HCT116 (cell line): ENCODE results near the gene TMEM185B. TPM values are rescaled to one million over a fixed set of nuclear protein-coding genes. Genes with fewer than 3 reads are reported as not detected.

ENCODE experiments used
- ATAC-seq: fragments of 200-7000 bp; cut with Tn5 transposase; 2 replicates; pipeline ENCODE4 v1.9.1; 2020; ENCODE audit warnings: mild to moderate bottlenecking, moderate library complexity
- BruUV-seq: library from RNA; stranded (reverse); fragments of 400-500 nt; replicated peaks from 2 replicates; lab custom pipeline; 2021; lab: Mats Ljungman, UMichigan
- CTCF ChIA-PET: fragments of 300-600 bp; sonication (Branson Sonifier 250); formaldehyde crosslinking; loops from one replicate; lab custom pipeline; 2021; ENCODE audit warnings: antibody characterized with exemption; lab: Charles Lee
- POLR2A ChIA-PET: fragments of 300-600, 350-600 bp; sonication (Branson Sonifier 250); formaldehyde crosslinking; loops from one replicate; lab custom pipeline; 2021; ENCODE audit warnings: antibody characterized with exemption; lab: Charles Lee
- RAD21 ChIA-PET, 2 experiments: fragments of 300-600 bp; sonication (Branson Sonifier 250); formaldehyde crosslinking; loops; one replicate each; lab custom pipeline; 2023; ENCODE audit warnings: low total read pairs in 2 of 2; ENCODE audit not compliant: uncharacterized antibody in 2 of 2, unreplicated experiment in 2 of 2, low non-redundant PET in 1 of 2; lab: Charles Lee
- DNase-seq: peaks from one replicate; pipeline ENCODE4 v3.0.0-alpha.2; 2010; ENCODE audit warnings: low read depth, low spot score
- H2AFZ ChIP-seq: fragments of 200-600 bp; shearing (Covaris generic), sonication (generic); 2 replicates; pipeline ENCODE4 v1.6.1; 2017; ENCODE audit warnings: low read depth, mixed run types, mixed read lengths, antibody characterized with exemption, low read length; ENCODE audit not compliant: poor library complexity, severe bottlenecking
- H3K27ac ChIP-seq: 2 replicates; pipeline ENCODE4 v1.5.1; 2012; ENCODE audit warnings: low read depth, low read length
- H3K27me3 ChIP-seq: fragments of 200-600 bp; sonication (generic); 2 replicates; pipeline ENCODE4 v1.6.1; 2016; ENCODE audit warnings: mixed run types, low read length, mixed read lengths; ENCODE audit not compliant: insufficient read depth
- H3K36me3 ChIP-seq, 2 experiments: fragments of 200-500 bp in 1 of 2; fragments of 200-600 bp in 1 of 2; sonication (Bioruptor generic) in 1 of 2; sonication (generic) in 1 of 2; 2 replicates each; pipeline versions ENCODE4 v1.5.1 to v1.6.1; 2014 to 2016; ENCODE audit warnings: low read length in 2 of 2, inconsistent platforms in 1 of 2, mixed read lengths in 1 of 2, mixed run types in 1 of 2; ENCODE audit not compliant: insufficient read depth in 2 of 2, control insufficient read depth in 1 of 2
- H3K4me1 ChIP-seq, 2 experiments: fragments of 200-600 bp in 1 of 2; sonication (generic) in 1 of 2; 2 replicates each; pipeline versions ENCODE4 v1.5.1 to v1.6.1; 2012 to 2017; ENCODE audit warnings: low read length in 2 of 2, inconsistent platforms in 1 of 2, mild to moderate bottlenecking in 1 of 2, mixed read lengths in 1 of 2, mixed run types in 1 of 2, moderate library complexity in 1 of 2; ENCODE audit not compliant: insufficient read depth in 2 of 2, control insufficient read depth in 1 of 2
- H3K4me2 ChIP-seq: fragments of 200-600 bp; sonication (generic); 2 replicates; pipeline ENCODE4 v1.6.1; 2017; ENCODE audit warnings: mixed run types, low read length, mixed read lengths
- H3K4me3 ChIP-seq, 2 experiments: fragments of 200-600 bp in 1 of 2; sonication (generic) in 1 of 2; replicated peaks in 1 of 2; 2 replicates each; pipeline ENCODE4 v1.5.1; 2011 to 2016; ENCODE audit warnings: low read length in 2 of 2, control low read depth in 1 of 2, low read depth in 1 of 2, mild to moderate bottlenecking in 1 of 2, mixed read lengths in 1 of 2, mixed run types in 1 of 2
- H3K79me2 ChIP-seq: fragments of 200-600 bp; sonication (generic); 2 replicates; pipeline ENCODE4 v1.6.1; 2017; ENCODE audit warnings: mild to moderate bottlenecking, mixed run types, low read length, moderate library complexity, mixed read lengths; ENCODE audit not compliant: insufficient read depth
- H3K9ac ChIP-seq: fragments of 200-600 bp; sonication (generic); 2 replicates; pipeline ENCODE4 v1.6.1; 2016; ENCODE audit warnings: low read length, mixed read lengths
- H3K9me2 ChIP-seq: fragments of 200-600 bp; sonication (generic), shearing (Covaris generic); 2 replicates; pipeline ENCODE4 v1.6.1; 2017; ENCODE audit warnings: mixed run types, mild to moderate bottlenecking, moderate library complexity; ENCODE audit not compliant: insufficient read depth
- H3K9me3 ChIP-seq, 2 experiments: fragments of 200-500 bp in 1 of 2; fragments of 200-600 bp in 1 of 2; sonication (Bioruptor generic) in 1 of 2; sonication (generic) in 1 of 2; 2 replicates each; pipeline ENCODE4 v1.6.1; 2014 to 2017; ENCODE audit warnings: low read length in 2 of 2, mixed read lengths in 2 of 2, inconsistent platforms in 1 of 2, low read depth in 1 of 2, mild to moderate bottlenecking in 1 of 2, mixed run types in 1 of 2, moderate library complexity in 1 of 2; ENCODE audit not compliant: control insufficient read depth in 1 of 2, insufficient read depth in 1 of 2
- H4K20me1 ChIP-seq: fragments of 200-600 bp; sonication (generic), shearing (Covaris generic); 2 replicates; pipeline ENCODE4 v1.6.1; 2017; ENCODE audit warnings: mixed run types, mild to moderate bottlenecking, moderate library complexity; ENCODE audit not compliant: insufficient read depth
- CBX3 ChIP-seq: IDR thresholded peaks from 2 replicates; pipeline ENCODE4 v1.6.1; 2012; ENCODE audit warnings: low read depth
- CEBPB ChIP-seq: IDR thresholded peaks from 2 replicates; pipeline ENCODE4 v1.6.1; 2012; ENCODE audit warnings: low read depth
- EGR1 ChIP-seq: IDR thresholded peaks from 2 replicates; pipeline ENCODE4 v1.6.1; 2012; ENCODE audit warnings: low read depth
- ELF1 ChIP-seq: IDR thresholded peaks from 2 replicates; pipeline ENCODE4 v1.6.1; 2012; ENCODE audit warnings: low read depth, borderline replicate concordance
- EZH2phosphoT487 ChIP-seq: fragments of 200-600 bp; IDR thresholded peaks from 2 replicates; pipeline ENCODE4 v1.6.1; 2018; ENCODE audit warnings: antibody characterized with exemption, borderline replicate concordance
- FOSL1 ChIP-seq: IDR thresholded peaks from 2 replicates; pipeline ENCODE4 v1.6.1; 2012; ENCODE audit warnings: low read depth
- JUND ChIP-seq: IDR thresholded peaks from 2 replicates; pipeline ENCODE4 v1.6.1; 2012
- POLR2AphosphoS5 ChIP-seq: IDR thresholded peaks from 2 replicates; pipeline ENCODE4 v1.6.1; 2011; ENCODE audit warnings: mild to moderate bottlenecking, low read depth, low read length, moderate library complexity
- RAD21 ChIP-seq: IDR thresholded peaks from 2 replicates; pipeline ENCODE4 v1.6.1; 2012; ENCODE audit warnings: low read depth, mild to moderate bottlenecking
- SIN3A ChIP-seq: IDR thresholded peaks from 2 replicates; pipeline ENCODE4 v1.6.1; 2012; ENCODE audit warnings: low read depth
- SP1 ChIP-seq: IDR thresholded peaks from 2 replicates; pipeline ENCODE4 v1.6.1; 2012; ENCODE audit warnings: low read depth
- SRF ChIP-seq: IDR thresholded peaks from 2 replicates; pipeline ENCODE4 v1.6.1; 2012; ENCODE audit warnings: low read depth
- YY1 ChIP-seq: IDR thresholded peaks from 2 replicates; pipeline ENCODE4 v1.6.1; 2011; ENCODE audit warnings: low read length, low read depth, moderate library complexity, mild to moderate bottlenecking; ENCODE audit not compliant: insufficient replicate concordance; ENCODE audit errors: extremely low read depth
- ZFX ChIP-seq: fragments of 450-650 bp; IDR thresholded peaks from 2 replicates; pipeline ENCODE4 v1.6.1; 2017
- ZNF274 ChIP-seq: fragments of 200-500 bp; sonication (Bioruptor generic); IDR thresholded peaks from 2 replicates; pipeline ENCODE4 v1.6.1; 2014; ENCODE audit warnings: mild to moderate bottlenecking, low read depth, low read length, inconsistent platforms
- intact Hi-C: fragments of 100-400 bp; cut with micrococcal nuclease; formaldehyde crosslinking; loops from 2 replicates; pipeline ENCODE4 v1.10.0; 2022
- total RNA-seq: library from RNA; stranded (reverse); gene quantifications from one replicate; pipeline ENCODE4 v1.2.1, GENCODE V29; 2021; ENCODE audit not compliant: unreplicated experiment
- TF ChIP-seq, protein P1 (sequence below): IDR thresholded peaks from 2 replicates; pipeline ENCODE4 v1.6.1; 2012; ENCODE audit warnings: low read depth
- TF ChIP-seq, protein P2 (sequence below): IDR thresholded peaks from 2 replicates; pipeline ENCODE4 v1.6.1; 2012
- TF ChIP-seq, protein P3 (sequence below): IDR thresholded peaks from 2 replicates; pipeline ENCODE4 v1.6.1; 2012
- TF ChIP-seq, protein P4 (sequence below), 3 experiments: fragments of 200-600 bp in 1 of 3; sonication (generic) in 1 of 3; IDR thresholded peaks in 2 of 3; conservative IDR thresholded peaks in 1 of 3; 2 replicates each; pipeline ENCODE4 v1.5.1; 2012 to 2017; ENCODE audit warnings: low read depth in 2 of 3, low read length in 2 of 3, antibody characterized with exemption in 1 of 3, borderline replicate concordance in 1 of 3, control low read depth in 1 of 3, mild to moderate bottlenecking in 1 of 3, mixed read lengths in 1 of 3, mixed run types in 1 of 3, moderate library complexity in 1 of 3; ENCODE audit not compliant: insufficient read depth in 1 of 3

Gene TMEM185B
- total RNA-seq, 1 experiment from 2014 or later = 27.1 TPM

DNA sequence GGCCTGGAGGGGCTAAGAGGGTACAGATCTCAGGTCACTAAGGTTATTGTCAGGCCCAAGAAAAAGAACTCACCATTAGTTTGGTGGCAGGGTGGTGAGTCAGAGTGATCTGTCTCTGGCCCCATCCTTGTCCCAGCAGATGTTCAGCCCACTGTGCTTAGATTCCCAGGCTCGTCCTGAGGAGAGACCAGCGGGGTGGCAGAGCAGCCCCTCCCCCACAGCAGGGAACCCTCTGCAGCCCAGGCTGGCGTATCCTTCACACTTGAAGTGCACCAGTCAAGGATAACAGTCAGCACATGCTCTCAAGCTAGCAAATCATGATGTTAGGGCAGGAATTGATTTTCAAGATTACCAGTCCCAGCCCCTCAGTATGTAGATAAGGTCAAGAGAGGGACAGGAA lies 43.1 kb downstream of the TMEM185B start:
- ChIA-PET CTCF (interaction anchor here (0.9 kb wide), 1 partner anchor 133 kb away, joined by 3 read pairs; no protein-coding TSS in a partner anchor), RAD21 (no interaction called here), POLR2A (no interaction called here)
- Histone ChIP-seq H3K79me2 (peaks cover 16% of the 10 kb centered on the region; the same call in 1 of the 2 replicates), H4K20me1 (no peaks in the 10 kb centered on the region), H3K4me3 (no peak overlapping the region), H3K9me3 (no peaks in the 10 kb centered on the region), H3K9ac (no peak overlapping the region), H2AFZ (no peak overlapping the region), H3K27me3 (no peaks in the 10 kb centered on the region), H3K9me2 (no peaks in the 10 kb centered on the region), H3K36me3 (no peaks in the 10 kb centered on the region), H3K4me1 (no peaks in the 10 kb centered on the region), H3K27ac (no peak overlapping the region), H3K4me2 (no peak overlapping the region)
- ATAC-seq (no peak), DNase-seq (no peak)
- no peak for TF ChIP-seq EGR1
- TF ChIP-seq SRF = no peak
- no peak for TF ChIP-seq ELF1
- TF ChIP-seq SP1 = no peak
- no peak for TF ChIP-seq SIN3A
- TF ChIP-seq ZFX = no peak
- TF ChIP-seq JUND = no peak
- TF ChIP-seq EZH2phosphoT487 = no peak
- TF ChIP-seq, protein P1, sequence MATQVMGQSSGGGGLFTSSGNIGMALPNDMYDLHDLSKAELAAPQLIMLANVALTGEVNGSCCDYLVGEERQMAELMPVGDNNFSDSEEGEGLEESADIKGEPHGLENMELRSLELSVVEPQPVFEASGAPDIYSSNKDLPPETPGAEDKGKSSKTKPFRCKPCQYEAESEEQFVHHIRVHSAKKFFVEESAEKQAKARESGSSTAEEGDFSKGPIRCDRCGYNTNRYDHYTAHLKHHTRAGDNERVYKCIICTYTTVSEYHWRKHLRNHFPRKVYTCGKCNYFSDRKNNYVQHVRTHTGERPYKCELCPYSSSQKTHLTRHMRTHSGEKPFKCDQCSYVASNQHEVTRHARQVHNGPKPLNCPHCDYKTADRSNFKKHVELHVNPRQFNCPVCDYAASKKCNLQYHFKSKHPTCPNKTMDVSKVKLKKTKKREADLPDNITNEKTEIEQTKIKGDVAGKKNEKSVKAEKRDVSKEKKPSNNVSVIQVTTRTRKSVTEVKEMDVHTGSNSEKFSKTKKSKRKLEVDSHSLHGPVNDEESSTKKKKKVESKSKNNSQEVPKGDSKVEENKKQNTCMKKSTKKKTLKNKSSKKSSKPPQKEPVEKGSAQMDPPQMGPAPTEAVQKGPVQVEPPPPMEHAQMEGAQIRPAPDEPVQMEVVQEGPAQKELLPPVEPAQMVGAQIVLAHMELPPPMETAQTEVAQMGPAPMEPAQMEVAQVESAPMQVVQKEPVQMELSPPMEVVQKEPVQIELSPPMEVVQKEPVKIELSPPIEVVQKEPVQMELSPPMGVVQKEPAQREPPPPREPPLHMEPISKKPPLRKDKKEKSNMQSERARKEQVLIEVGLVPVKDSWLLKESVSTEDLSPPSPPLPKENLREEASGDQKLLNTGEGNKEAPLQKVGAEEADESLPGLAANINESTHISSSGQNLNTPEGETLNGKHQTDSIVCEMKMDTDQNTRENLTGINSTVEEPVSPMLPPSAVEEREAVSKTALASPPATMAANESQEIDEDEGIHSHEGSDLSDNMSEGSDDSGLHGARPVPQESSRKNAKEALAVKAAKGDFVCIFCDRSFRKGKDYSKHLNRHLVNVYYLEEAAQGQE = no peak
- no peak for TF ChIP-seq FOSL1
- TF ChIP-seq RAD21 = no peak
- TF ChIP-seq, protein P2, sequence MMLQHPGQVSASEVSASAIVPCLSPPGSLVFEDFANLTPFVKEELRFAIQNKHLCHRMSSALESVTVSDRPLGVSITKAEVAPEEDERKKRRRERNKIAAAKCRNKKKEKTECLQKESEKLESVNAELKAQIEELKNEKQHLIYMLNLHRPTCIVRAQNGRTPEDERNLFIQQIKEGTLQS = no peak
- TF ChIP-seq YY1 = no peak
- TF ChIP-seq POLR2AphosphoS5 = no peak
- no peak for TF ChIP-seq CEBPB
- TF ChIP-seq ZNF274 = no peak
- TF ChIP-seq, protein P3, sequence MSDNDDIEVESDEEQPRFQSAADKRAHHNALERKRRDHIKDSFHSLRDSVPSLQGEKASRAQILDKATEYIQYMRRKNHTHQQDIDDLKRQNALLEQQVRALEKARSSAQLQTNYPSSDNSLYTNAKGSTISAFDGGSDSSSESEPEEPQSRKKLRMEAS = no peak
- no peak for TF ChIP-seq CBX3
- TF ChIP-seq, protein P4, sequence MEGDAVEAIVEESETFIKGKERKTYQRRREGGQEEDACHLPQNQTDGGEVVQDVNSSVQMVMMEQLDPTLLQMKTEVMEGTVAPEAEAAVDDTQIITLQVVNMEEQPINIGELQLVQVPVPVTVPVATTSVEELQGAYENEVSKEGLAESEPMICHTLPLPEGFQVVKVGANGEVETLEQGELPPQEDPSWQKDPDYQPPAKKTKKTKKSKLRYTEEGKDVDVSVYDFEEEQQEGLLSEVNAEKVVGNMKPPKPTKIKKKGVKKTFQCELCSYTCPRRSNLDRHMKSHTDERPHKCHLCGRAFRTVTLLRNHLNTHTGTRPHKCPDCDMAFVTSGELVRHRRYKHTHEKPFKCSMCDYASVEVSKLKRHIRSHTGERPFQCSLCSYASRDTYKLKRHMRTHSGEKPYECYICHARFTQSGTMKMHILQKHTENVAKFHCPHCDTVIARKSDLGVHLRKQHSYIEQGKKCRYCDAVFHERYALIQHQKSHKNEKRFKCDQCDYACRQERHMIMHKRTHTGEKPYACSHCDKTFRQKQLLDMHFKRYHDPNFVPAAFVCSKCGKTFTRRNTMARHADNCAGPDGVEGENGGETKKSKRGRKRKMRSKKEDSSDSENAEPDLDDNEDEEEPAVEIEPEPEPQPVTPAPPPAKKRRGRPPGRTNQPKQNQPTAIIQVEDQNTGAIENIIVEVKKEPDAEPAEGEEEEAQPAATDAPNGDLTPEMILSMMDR (IDR thresholded peaks at IDR 0.05 in 2 of 3, conservative IDR thresholded peaks at IDR 0.05 in 1 of 3; ENCODE audit: borderline replicate concordance in 1 of 3, insufficient read depth in 1 of 3, low read depth in 2 of 3, low read length in 2 of 3) = no peak
- no TSS peak for BruUV-seq
- intact Hi-C loops = no loop called here
